Activated CD8-positive, alpha-beta T cell treated with anti-CD3 and anti-CD28 coated beads, Interleukin-2, amount 10 ng/mL, durations not matched to agents 7 days and 5 days (primary cell): ENCODE measurements around the gene ZNF430. TPM values are rescaled to one million over a fixed set of nuclear protein-coding genes. Genes with fewer than 3 reads are reported as not detected.
"Not testable (repeated sequence)": the region's sequence is repeated elsewhere in the genome, so short reads cannot be mapped to it uniquely, and the experiment has no call there.

Experiments
- ATAC-seq: fragments of 150-1000 bp; cut with Tn5 transposase; one replicate; pipeline ENCODE4 v1.10.0; 2021; ENCODE audit warnings: moderate library complexity
- CTCF ChIA-PET: fragments of 350-600 bp; sonication (Branson Sonifier 250); formaldehyde crosslinking; loops from one replicate; lab custom pipeline; 2021; ENCODE audit warnings: antibody characterized with exemption; lab: Charles Lee
- POLR2A ChIA-PET: fragments of 350-600 bp; sonication (Branson Sonifier 250); formaldehyde crosslinking; loops from one replicate; lab custom pipeline; 2021; ENCODE audit warnings: antibody characterized with exemption; lab: Charles Lee
- DNase-seq: peaks from one replicate; pipeline ENCODE4 v3.0.0-alpha.2; 2020
- H3K27ac Mint-ChIP-seq: one replicate; pipeline ENCODE4 v1.8.0; 2021; ENCODE audit warnings: mild to moderate bottlenecking, mixed read lengths
- H3K27me3 Mint-ChIP-seq: one replicate; pipeline ENCODE4 v1.8.0; 2021; ENCODE audit warnings: low read depth, mixed read lengths
- H3K36me3 Mint-ChIP-seq: one replicate; pipeline ENCODE4 v1.8.0; 2021; ENCODE audit warnings: low read depth, mixed read lengths
- H3K4me1 Mint-ChIP-seq: one replicate; pipeline ENCODE4 v1.8.0; 2021; ENCODE audit warnings: low read depth, mixed read lengths
- H3K4me3 Mint-ChIP-seq: one replicate; pipeline ENCODE4 v1.8.0; 2021; ENCODE audit warnings: mild to moderate bottlenecking, mixed read lengths
- H3K9me3 Mint-ChIP-seq: one replicate; pipeline ENCODE4 v1.8.0; 2022; ENCODE audit warnings: mixed read lengths; ENCODE audit not compliant: insufficient read depth
- total RNA-seq, 2 experiments: library from RNA; stranded (reverse); gene quantifications; one replicate each; pipeline ENCODE4 v1.2.3, GENCODE V29; 2021

Gene ZNF430
- total RNA-seq: 10 to 100 TPM; 22.0 to 25.5 TPM

DNA sequence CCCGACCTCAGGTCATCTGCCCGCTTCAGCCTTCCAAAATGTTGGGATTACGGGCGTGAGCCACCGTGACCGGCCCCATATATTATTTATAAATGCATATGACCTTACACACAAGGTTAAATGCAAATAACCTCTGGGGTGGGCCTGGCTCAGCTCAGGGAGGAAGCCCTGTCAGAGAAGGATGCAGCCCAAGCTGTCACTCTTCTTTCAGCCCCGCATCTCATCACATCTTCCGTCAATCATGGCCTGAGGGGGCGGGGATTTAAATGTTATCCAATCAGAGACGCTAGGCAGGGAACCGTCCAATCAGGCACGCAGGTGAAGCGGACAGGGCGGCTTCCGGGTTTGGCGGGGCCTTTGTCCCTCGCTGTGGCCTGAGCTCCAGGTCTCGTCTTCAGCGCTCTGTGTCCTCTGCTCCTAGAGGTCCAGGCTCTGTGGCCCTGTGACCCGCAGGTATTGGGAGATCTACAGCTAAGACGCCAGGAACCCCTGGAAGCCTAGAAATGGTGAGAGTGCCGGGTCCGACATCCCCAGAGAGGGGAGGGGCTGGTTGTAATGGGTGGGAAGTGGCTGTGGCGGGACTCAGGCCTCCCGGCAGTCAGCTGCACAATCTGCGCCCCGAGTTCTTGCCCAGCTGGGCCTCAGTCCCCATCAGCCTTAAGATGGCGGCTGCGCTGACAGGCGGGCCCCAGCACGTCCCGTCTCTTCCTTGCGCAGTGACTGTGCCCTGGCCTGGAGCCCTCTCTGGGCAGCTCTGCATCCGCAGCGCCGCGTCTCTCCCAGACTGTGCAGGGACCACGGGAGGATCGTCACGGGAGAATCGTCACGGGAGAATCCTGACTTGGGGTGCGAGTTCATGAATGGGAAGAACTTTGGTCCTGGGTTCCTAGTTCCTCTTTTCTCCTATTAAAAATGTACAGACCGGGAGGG lies at the start of gene ZNF430:
Gene ZNF430 (plus strand): TSS at position 360 of the 930 bp plus-strand sequence. CDS start 144 bp downstream, at position 504.
- POLR2A ChIA-PET: interaction anchor here (0.7 to 2.1 kb wide), 19 partner anchors 14 to 942 kb away, joined by 3 to 27 read pairs (median 4); partner anchors contain the start of genes ZNF100, ZNF429, ZNF43 and ZNF431
- H3K27ac Mint-ChIP-seq: peak within 1 kb of the TSS; percentile 99
- no peaks in the 10 kb centered on the region for H3K27me3 Mint-ChIP-seq
- H3K4me3 Mint-ChIP-seq: peak within 1 kb of the TSS; percentile 99
- CTCF ChIA-PET: interaction anchor here (0.8 to 1.8 kb wide), 2 partner anchors 20 to 122 kb away, joined by 3 to 4 read pairs; partner anchors contain the start of gene ZNF431
- DNase-seq: peak; percentile 98
- peaks cover 45% of the 10 kb centered on the region for H3K36me3 Mint-ChIP-seq
- H3K4me1 Mint-ChIP-seq: peaks cover 35% of the 10 kb centered on the region
- no peaks in the 10 kb centered on the region for H3K9me3 Mint-ChIP-seq
- peak; percentile 96 for ATAC-seq

DNA sequence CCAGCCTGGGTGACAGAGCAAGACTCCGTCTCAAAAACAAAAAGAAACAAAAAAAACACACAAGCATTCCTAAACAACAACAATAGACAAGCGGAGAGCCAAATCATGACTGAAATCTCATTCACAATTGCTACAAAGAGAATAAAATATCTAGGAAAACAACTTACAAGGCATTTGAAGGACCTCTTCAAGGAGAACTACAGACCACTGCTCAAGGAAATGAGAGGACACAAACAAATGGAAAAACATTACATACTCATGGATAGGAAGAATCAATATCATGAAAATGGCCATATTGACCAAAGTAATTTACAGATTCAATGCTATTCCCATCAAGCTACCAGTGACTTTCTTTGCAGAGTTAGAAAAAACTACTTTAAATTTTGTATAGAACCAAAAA lies 27.7 kb upstream of the ZNF430 start:
- H3K36me3 Mint-ChIP-seq, H3K4me1 Mint-ChIP-seq, H3K4me3 Mint-ChIP-seq, H3K27ac Mint-ChIP-seq, ATAC-seq, H3K27me3 Mint-ChIP-seq, DNase-seq, CTCF ChIA-PET, POLR2A ChIA-PET: not testable (repeated sequence)
- H3K9me3 Mint-ChIP-seq: peaks cover 13% of the 10 kb centered on the region

DNA sequence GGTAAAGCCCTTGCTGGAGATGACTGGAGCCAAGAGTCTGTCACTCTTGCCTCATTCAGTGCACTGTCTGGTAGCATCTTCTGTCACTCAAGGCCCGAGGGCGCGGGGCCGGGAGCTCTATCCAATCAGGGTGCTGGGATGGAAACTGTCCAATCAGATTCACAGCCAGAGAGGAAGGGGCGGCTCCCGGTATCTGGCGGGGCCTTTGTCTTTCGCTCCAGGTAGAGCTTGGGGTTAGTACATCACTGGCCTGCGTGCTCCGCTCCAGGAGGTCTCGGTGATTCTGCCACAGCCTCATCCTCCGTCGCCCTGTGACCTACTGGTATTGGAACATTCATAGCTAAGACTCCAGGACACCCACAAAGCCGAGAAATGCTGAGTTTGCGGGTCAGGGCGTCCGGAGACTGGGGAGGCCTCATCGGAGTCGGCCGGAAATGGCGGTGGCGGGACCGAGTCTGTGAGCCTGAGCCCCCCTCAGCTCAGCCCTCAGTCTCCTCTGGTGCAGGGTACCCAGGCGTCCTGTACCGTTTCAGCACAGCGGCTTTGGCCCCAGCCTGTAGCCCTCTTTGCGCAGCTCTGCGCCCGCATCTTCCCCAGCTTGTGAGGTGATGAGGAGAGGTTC lies 20.6 kb upstream of the ZNF430 start:
- ChIA-PET POLR2A (interaction anchor here (0.6 to 2.2 kb wide), 25 partner anchors 10 to 1178 kb away, joined by 3 to 27 read pairs (median 5); partner anchors contain the start of genes ZNF100, ZNF253, ZNF429 and ZNF43), CTCF (interaction anchor here (0.6 to 1.4 kb wide), 6 partner anchors 9 to 922 kb away, joined by 3 to 4 read pairs (median 3); partner anchors contain the start of genes ZNF430 and ZNF90)
- Mint-ChIP-seq H3K4me1 (peaks cover 27% of the 10 kb centered on the region), H3K4me3 (peak overlapping the region; percentile 95), H3K27ac (peak overlapping the region; percentile 96), H3K27me3 (no peaks in the 10 kb centered on the region), H3K9me3 (peaks cover 27% of the 10 kb centered on the region), H3K36me3 (peaks cover 32% of the 10 kb centered on the region)
- DNase-seq (peak; percentile 94), ATAC-seq (peak; percentile 100)

DNA sequence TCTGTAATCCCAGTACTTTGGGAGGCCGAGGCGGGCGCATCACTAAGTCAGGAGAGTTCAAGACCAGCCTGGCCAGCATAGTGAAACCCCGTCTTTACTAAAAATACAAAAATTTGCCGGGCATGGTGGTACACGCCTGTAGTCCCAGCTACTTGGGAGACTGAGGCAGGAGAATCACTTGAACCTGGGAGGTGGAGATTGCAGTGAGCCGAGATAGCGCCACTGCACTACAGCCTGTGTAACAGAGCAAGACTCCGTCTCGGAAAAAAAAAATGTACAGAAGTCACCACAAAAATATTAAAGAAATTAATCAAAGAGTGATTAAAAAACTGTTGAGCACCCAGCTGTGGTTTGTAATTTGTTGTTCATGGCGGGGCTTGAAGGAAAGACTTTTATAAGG lies 781 bp downstream of the ZNF430 start:
- ChIA-PET POLR2A (interaction anchor here (0.7 to 2.1 kb wide), 13 partner anchors 15 to 943 kb away, joined by 3 to 27 read pairs (median 8); partner anchors contain the start of genes ZNF429, ZNF43, ZNF431 and ZNF66), CTCF (interaction anchor here (1.8 kb wide), 1 partner anchor 121 kb away, joined by 4 read pairs; the partner anchor contains the start of gene ZNF431)
- peak overlapping the region; percentile 99 for H3K27ac Mint-ChIP-seq
- peak overlapping the region; percentile 99 for H3K4me3 Mint-ChIP-seq
- DNase-seq, H3K9me3 Mint-ChIP-seq, H3K27me3 Mint-ChIP-seq, ATAC-seq: not testable (repeated sequence)
- peaks cover 41% of the 10 kb centered on the region for H3K4me1 Mint-ChIP-seq
- H3K36me3 Mint-ChIP-seq: peaks cover 51% of the 10 kb centered on the region

DNA sequence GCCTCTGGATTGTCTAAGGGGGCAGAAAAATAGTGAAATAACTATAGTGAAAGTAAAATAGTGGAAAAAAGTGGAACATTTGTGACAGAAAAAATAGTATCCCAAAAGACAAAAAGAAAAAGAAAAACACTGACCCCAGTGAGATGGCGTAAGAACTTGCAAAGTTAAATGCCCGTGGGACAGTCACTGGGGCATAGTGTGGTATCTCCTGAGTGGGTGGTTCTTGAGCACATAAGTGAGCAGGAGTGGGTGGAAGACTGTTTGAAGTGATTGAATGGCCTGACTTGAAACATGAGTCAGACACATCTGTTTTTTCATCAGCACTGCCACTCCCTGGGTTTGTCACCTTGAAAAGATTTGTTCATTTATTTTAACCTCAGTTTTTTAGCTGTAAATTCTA lies 2.5 kb downstream of the ZNF430 start:
- CTCF ChIA-PET: no interaction called here
- Mint-ChIP-seq H3K27ac (peak overlapping the region; percentile 7), H3K36me3 (peaks cover 68% of the 10 kb centered on the region), H3K4me3 (peak overlapping the region; percentile 99), H3K9me3 (no peaks in the 10 kb centered on the region), H3K4me1 (peaks cover 56% of the 10 kb centered on the region), H3K27me3 (no peaks in the 10 kb centered on the region)
- POLR2A ChIA-PET: interaction anchor here (0.6 to 0.7 kb wide), 4 partner anchors 27 to 745 kb away, joined by 3 to 4 read pairs (median 3); partner anchors contain the start of gene ZNF100
- ATAC-seq (no peak), DNase-seq (no peak)

DNA sequence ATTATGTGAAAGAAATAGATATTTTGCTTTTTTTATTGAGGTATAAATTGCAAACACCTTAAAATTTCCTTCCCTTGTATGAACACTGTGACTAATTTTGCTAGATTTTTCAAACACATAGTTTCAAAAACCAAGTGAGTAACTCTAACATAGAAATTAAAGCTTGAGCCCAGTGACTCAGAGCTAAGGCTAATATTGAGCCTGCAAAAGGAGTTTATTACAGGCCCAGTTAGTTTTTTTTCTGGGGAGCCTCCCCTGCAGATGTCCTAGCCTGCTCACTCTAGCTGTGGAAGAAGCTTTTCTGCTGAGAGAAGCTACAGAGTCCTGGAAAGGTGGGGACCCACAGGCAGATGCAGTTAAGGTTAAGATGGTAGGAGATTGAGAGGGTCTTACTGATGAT lies 3.4 kb downstream of the ZNF430 start:
- Mint-ChIP-seq H3K4me1 (peaks cover 65% of the 10 kb centered on the region), H3K9me3 (no peaks in the 10 kb centered on the region), H3K36me3 (peaks cover 76% of the 10 kb centered on the region), H3K27ac (no peak overlapping the region), H3K4me3 (no peak overlapping the region), H3K27me3 (no peaks in the 10 kb centered on the region)
- POLR2A ChIA-PET: no interaction called here
- CTCF ChIA-PET: no interaction called here
- DNase-seq (no peak), ATAC-seq (no peak)

DNA sequence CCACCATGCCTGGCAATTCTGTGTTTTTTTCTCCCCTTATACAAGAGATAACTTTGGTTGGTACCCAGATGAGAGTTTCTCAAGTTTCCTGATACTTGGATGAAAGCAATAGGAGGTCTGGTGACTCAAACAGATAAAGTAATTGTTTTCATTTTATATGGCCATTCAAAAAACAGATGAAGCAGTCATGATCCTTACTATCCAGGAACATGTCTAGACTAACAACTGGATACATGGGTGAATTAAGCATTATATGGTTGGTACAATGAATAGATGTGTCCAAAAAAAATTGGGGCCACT lies 8.5 kb downstream of the ZNF430 start:
- Mint-ChIP-seq H3K27me3 (no peaks in the 10 kb centered on the region), H3K27ac (no peak overlapping the region), H3K9me3 (peaks cover 10% of the 10 kb centered on the region), H3K4me3 (no peak overlapping the region), H3K36me3 (peaks cover 90% of the 10 kb centered on the region), H3K4me1 (peaks cover 42% of the 10 kb centered on the region)
- CTCF ChIA-PET: no interaction called here
- POLR2A ChIA-PET: interaction anchor here (0.6 to 2.7 kb wide), 2 partner anchors 29 to 807 kb away, joined by 3 to 7 read pairs; partner anchors contain the start of gene ZNF43
- no peak for ATAC-seq
- DNase-seq: no peak

DNA sequence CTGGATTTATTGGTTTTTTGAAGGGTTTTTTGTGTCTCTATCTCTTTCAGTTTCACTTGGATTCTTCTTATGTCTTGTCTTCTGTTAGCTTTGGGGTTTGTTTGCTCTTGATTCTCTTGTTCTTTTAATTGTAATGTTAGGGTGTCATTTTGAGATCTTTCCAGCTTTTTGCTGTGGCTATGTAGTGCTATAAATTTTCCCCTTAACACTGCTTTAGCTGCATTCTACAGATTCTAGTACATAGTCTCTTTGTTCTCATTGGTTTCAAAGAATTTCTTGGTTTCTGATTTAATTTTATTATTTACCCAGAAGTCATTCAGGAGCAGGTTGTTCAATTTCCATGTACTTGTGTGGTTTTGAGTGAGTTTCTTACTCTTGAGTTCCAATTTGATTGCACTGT lies 24.6 kb downstream of the ZNF430 start:
- CTCF ChIA-PET: no interaction called here
- Mint-ChIP-seq H3K36me3 (peaks cover 82% of the 10 kb centered on the region), H3K4me3 (no peak overlapping the region), H3K27me3 (no peaks in the 10 kb centered on the region), H3K4me1 (peaks cover 6% of the 10 kb centered on the region), H3K27ac (no peak overlapping the region), H3K9me3 (peaks cover 58% of the 10 kb centered on the region)
- DNase-seq (no peak), ATAC-seq (no peak)
- POLR2A ChIA-PET: interaction anchor here (0.6 kb wide), 1 partner anchor 39 kb away, joined by 3 read pairs; no protein-coding TSS in a partner anchor

DNA sequence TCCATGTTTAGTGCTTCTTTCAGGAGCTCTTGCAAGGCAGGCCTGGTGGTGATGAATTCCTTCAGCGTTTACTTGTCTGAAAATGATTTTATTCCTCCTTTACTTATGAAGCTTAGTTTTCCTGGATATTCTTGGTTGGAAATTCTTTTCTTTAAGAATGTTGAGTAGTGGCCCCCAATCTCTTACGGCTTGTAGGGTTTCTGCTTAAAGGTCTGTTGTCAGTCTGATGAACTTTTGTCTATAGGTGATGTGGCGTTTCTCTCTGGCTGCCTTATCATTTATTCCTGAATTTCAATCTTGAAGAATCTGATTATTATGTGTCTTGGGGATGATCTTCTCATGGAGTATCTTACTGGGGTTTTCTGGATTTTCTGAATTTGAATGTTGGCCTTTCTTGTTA lies 26.0 kb downstream of the ZNF430 start:
- Mint-ChIP-seq H3K27ac (no peak overlapping the region), H3K4me3 (no peak overlapping the region), H3K27me3 (no peaks in the 10 kb centered on the region), H3K9me3 (peaks cover 53% of the 10 kb centered on the region), H3K4me1 (peaks cover 6% of the 10 kb centered on the region), H3K36me3 (peaks cover 80% of the 10 kb centered on the region)
- no peak for ATAC-seq
- ChIA-PET POLR2A (no interaction called here), CTCF (no interaction called here)
- DNase-seq: no peak

DNA sequence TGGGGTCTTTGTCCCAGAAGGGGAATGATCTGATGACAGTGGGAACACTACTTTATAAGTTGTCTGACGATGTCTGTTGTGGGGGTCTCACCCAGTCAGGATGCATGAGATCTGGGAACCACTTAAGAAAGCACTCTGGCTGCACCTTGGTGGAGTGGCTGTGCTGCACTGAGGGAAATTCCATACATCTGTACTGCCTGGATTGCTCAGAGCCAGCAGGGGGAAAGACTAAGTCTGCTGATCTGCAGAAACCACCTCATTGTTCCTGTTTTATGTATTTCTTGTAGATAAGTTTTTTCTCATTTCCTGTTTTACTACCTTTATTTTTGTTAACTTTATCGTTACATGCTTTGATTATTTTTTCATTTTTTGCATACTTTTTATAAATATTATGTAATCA lies 27.3 kb downstream of the ZNF430 start:
- Mint-ChIP-seq H3K9me3 (peaks cover 54% of the 10 kb centered on the region), H3K36me3 (peaks cover 78% of the 10 kb centered on the region), H3K4me1 (peaks cover 6% of the 10 kb centered on the region), H3K27ac (no peak overlapping the region), H3K27me3 (no peaks in the 10 kb centered on the region), H3K4me3 (no peak overlapping the region)
- ChIA-PET POLR2A (no interaction called here), CTCF (no interaction called here)
- no peak for ATAC-seq
- DNase-seq: no peak

DNA sequence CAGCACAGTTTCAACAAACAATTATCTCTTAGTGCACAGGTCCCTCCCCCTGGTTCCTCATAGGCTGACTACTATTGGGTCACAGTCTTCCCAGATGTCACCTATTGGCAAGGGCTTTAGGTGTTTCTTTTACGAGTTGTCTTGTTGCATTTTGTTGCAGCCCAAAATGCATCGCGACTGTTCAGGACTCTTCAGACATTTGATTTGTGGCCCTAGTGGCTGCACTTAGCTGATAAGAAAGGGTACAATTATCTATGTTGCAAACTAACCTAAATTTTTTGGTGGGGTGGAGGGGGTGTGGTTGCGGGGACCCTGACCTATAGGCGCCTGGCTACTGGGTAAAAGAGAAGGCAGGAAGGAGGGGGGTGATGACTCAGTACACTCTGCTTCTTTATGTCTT lies 32.4 kb downstream of the ZNF430 start:
- Mint-ChIP-seq H3K36me3 (peaks cover 77% of the 10 kb centered on the region), H3K4me3 (no peak overlapping the region), H3K27me3 (no peaks in the 10 kb centered on the region), H3K9me3 (peaks cover 30% of the 10 kb centered on the region), H3K27ac (no peak overlapping the region), H3K4me1 (no peaks in the 10 kb centered on the region)
- ChIA-PET CTCF (no interaction called here), POLR2A (no interaction called here)
- DNase-seq (no peak), ATAC-seq (no peak)
